ENCODE data around the gene HOXA10. TPM values are rescaled to one million over a fixed set of nuclear protein-coding genes. Genes with fewer than 3 reads are reported as not detected.

HOXA10 gene
- total and polyA plus RNA-seq, 9 donors = 21.2 to 36.0 (median 30.4) TPM

- Histone ChIP-seq H3K4me1 (ENCODE audit: control insufficient read depth, insufficient read depth, low read length) (peaks cover 12% of the 10 kb centered on the region), H3K9me3 (replicated peaks; ENCODE audit: control insufficient read depth, low read depth, low read length) (peaks cover 2% of the 10 kb centered on the region), H3K36me3 (ENCODE audit: control insufficient read depth, insufficient read depth, low read length) (no peaks in the 10 kb centered on the region), H3K27ac (ENCODE audit: low read length) (no peak overlapping the region), H3K27me3 (ENCODE audit: control insufficient read depth, insufficient read depth, low read length) (peaks cover 84% of the 10 kb centered on the region), H3K4me3 (ENCODE audit: low read length) (no peak overlapping the region)
- WGBS (ENCODE audit: insufficient coverage) = 56% methylated on average over 36 of the region's 50 CpGs
- DNase-seq = no peak
These were observed 39.5 kb upstream of the HOXA10 start for GRCh38 chr7:27213433-27214238.

- Histone ChIP-seq H3K36me3 (ENCODE audit: control insufficient read depth, insufficient read depth, low read length) (no peaks in the 10 kb centered on the region), H3K9me3 (replicated peaks; ENCODE audit: control insufficient read depth, low read depth, low read length) (peaks cover 2% of the 10 kb centered on the region), H3K4me3 (ENCODE audit: low read length) (no peak overlapping the region), H3K4me1 (ENCODE audit: control insufficient read depth, insufficient read depth, low read length) (peaks cover 12% of the 10 kb centered on the region), H3K27ac (ENCODE audit: low read length) (no peak overlapping the region), H3K27me3 (ENCODE audit: control insufficient read depth, insufficient read depth, low read length) (peaks cover 93% of the 10 kb centered on the region)
- 14% methylated on average over 37 of the region's 52 CpGs for WGBS (ENCODE audit: insufficient coverage)
- peak; percentile 32 for DNase-seq
These were observed 38.6 kb upstream of the HOXA10 start for GRCh38 chr7:27212497-27213432.

GRCh38 chr7:27211764-27212204 lies 37.7 kb upstream of the HOXA10 start:
- H3K27me3 ChIP-seq (ENCODE audit: control insufficient read depth, insufficient read depth, low read length) = peaks cover 88% of the 10 kb centered on the region
- H3K9me3 ChIP-seq (replicated peaks; ENCODE audit: control insufficient read depth, low read depth, low read length) = peaks cover 2% of the 10 kb centered on the region
- no peak overlapping the region for H3K27ac ChIP-seq (ENCODE audit: low read length)
- H3K36me3 ChIP-seq (ENCODE audit: control insufficient read depth, insufficient read depth, low read length) = no peaks in the 10 kb centered on the region
- peaks cover 12% of the 10 kb centered on the region for H3K4me1 ChIP-seq (ENCODE audit: control insufficient read depth, insufficient read depth, low read length)
- no peak overlapping the region for H3K4me3 ChIP-seq (ENCODE audit: low read length)
- no peak for DNase-seq
- WGBS (ENCODE audit: insufficient coverage) = 33% methylated on average over 1 of the region's 3 CpGs

GRCh38 chr7:27211084-27211446 lies 36.9 kb upstream of the HOXA10 start:
- Histone ChIP-seq H3K27me3 (ENCODE audit: control insufficient read depth, insufficient read depth, low read length) (peaks cover 86% of the 10 kb centered on the region), H3K36me3 (ENCODE audit: control insufficient read depth, insufficient read depth, low read length) (no peaks in the 10 kb centered on the region), H3K4me3 (ENCODE audit: low read length) (no peak overlapping the region), H3K9me3 (replicated peaks; ENCODE audit: control insufficient read depth, low read depth, low read length) (peaks cover 2% of the 10 kb centered on the region), H3K27ac (ENCODE audit: low read length) (no peak overlapping the region), H3K4me1 (ENCODE audit: control insufficient read depth, insufficient read depth, low read length) (peaks cover 12% of the 10 kb centered on the region)
- no CpG with 5 or more reads among the region's 1 CpG for WGBS (ENCODE audit: insufficient coverage)
- DNase-seq = no peak

- no peak overlapping the region for H3K27ac ChIP-seq (ENCODE audit: low read length)
- H3K36me3 ChIP-seq (ENCODE audit: control insufficient read depth, insufficient read depth, low read length) = no peaks in the 10 kb centered on the region
- DNase-seq = peak; percentile 61
- peaks cover 12% of the 10 kb centered on the region for H3K4me1 ChIP-seq (ENCODE audit: control insufficient read depth, insufficient read depth, low read length)
- no peak overlapping the region for H3K4me3 ChIP-seq (ENCODE audit: low read length)
- H3K27me3 ChIP-seq (ENCODE audit: control insufficient read depth, insufficient read depth, low read length) = peaks cover 88% of the 10 kb centered on the region
- H3K9me3 ChIP-seq (replicated peaks; ENCODE audit: control insufficient read depth, low read depth, low read length) = peaks cover 2% of the 10 kb centered on the region
- 12% methylated on average over 25 of the region's 32 CpGs for WGBS (ENCODE audit: insufficient coverage)
These were observed 36.4 kb upstream of the HOXA10 start for GRCh38 chr7:27210441-27211083.

GRCh38 chr7:27209933-27210440 lies 35.9 kb upstream of the HOXA10 start:
- 52% methylated on average over 9 of the region's 11 CpGs for WGBS (ENCODE audit: insufficient coverage)
- DNase-seq = no peak
- Histone ChIP-seq H3K4me3 (ENCODE audit: low read length) (no peak overlapping the region), H3K27me3 (ENCODE audit: control insufficient read depth, insufficient read depth, low read length) (peaks cover 88% of the 10 kb centered on the region), H3K36me3 (ENCODE audit: control insufficient read depth, insufficient read depth, low read length) (no peaks in the 10 kb centered on the region), H3K9me3 (replicated peaks; ENCODE audit: control insufficient read depth, low read depth, low read length) (peaks cover 2% of the 10 kb centered on the region), H3K4me1 (ENCODE audit: control insufficient read depth, insufficient read depth, low read length) (peaks cover 18% of the 10 kb centered on the region), H3K27ac (ENCODE audit: low read length) (no peak overlapping the region)

- WGBS (ENCODE audit: insufficient coverage) = 93% methylated on average over 3 of the region's 4 CpGs
- no peak overlapping the region for H3K4me3 ChIP-seq (ENCODE audit: low read length)
- H3K27me3 ChIP-seq (ENCODE audit: control insufficient read depth, insufficient read depth, low read length) = peaks cover 89% of the 10 kb centered on the region
These were observed 34.9 kb upstream of the HOXA10 start for GRCh38 chr7:27208998-27209397.

GRCh38 chr7:27207348-27207985 lies 33.3 kb upstream of the HOXA10 start:
- no peak for DNase-seq
- no peak overlapping the region for H3K27ac ChIP-seq (ENCODE audit: low read length)
- peaks cover 89% of the 10 kb centered on the region for H3K27me3 ChIP-seq (ENCODE audit: control insufficient read depth, insufficient read depth, low read length)
- peaks cover 17% of the 10 kb centered on the region for H3K4me1 ChIP-seq (ENCODE audit: control insufficient read depth, insufficient read depth, low read length)
- 50% methylated on average over 2 of the region's 7 CpGs for WGBS (ENCODE audit: insufficient coverage)
- H3K4me3 ChIP-seq (ENCODE audit: low read length) = no peak overlapping the region
- H3K36me3 ChIP-seq (ENCODE audit: control insufficient read depth, insufficient read depth, low read length) = no peaks in the 10 kb centered on the region
- peaks cover 1% of the 10 kb centered on the region for H3K9me3 ChIP-seq (replicated peaks; ENCODE audit: control insufficient read depth, low read depth, low read length)

More at GRCh38 chr7:27208998-27209397, 34.9 kb upstream of the HOXA10 start:
- Histone ChIP-seq H3K27ac (ENCODE audit: low read length) (no peak overlapping the region), H3K9me3 (replicated peaks; ENCODE audit: control insufficient read depth, low read depth, low read length) (peaks cover 2% of the 10 kb centered on the region), H3K36me3 (ENCODE audit: control insufficient read depth, insufficient read depth, low read length) (no peaks in the 10 kb centered on the region), H3K4me1 (ENCODE audit: control insufficient read depth, insufficient read depth, low read length) (peaks cover 22% of the 10 kb centered on the region)
- no peak for DNase-seq

- H3K36me3 ChIP-seq (ENCODE audit: control insufficient read depth, insufficient read depth, low read length) = no peaks in the 10 kb centered on the region
- H3K4me3 ChIP-seq (ENCODE audit: low read length) = no peak overlapping the region
- H3K27me3 ChIP-seq (ENCODE audit: control insufficient read depth, insufficient read depth, low read length) = peaks cover 92% of the 10 kb centered on the region
- peaks cover 27% of the 10 kb centered on the region for H3K4me1 ChIP-seq (ENCODE audit: control insufficient read depth, insufficient read depth, low read length)
- no peak for DNase-seq
- WGBS (ENCODE audit: insufficient coverage) = 9% methylated on average over 23 of the region's 52 CpGs
- H3K9me3 ChIP-seq (replicated peaks; ENCODE audit: control insufficient read depth, low read depth, low read length) = no peaks in the 10 kb centered on the region
- H3K27ac ChIP-seq (ENCODE audit: low read length) = no peak overlapping the region
These were observed 31.5 kb upstream of the HOXA10 start for GRCh38 chr7:27205325-27206280.
